Activated CD4-positive, alpha-beta T cell treated with anti-CD3 and anti-CD28 coated beads for 48 hours (primary cell): ENCODE data around the gene PRR19.

Source experiments
- DNase-seq: peaks from one replicate; pipeline ENCODE4 v3.0.0-alpha.2; 2020

The PRR19 gene

GRCh38 chr19:42303101-42303464 lies 1.2 kb downstream of the PRR19 start:
- DNase-seq = no peak

DNA sequence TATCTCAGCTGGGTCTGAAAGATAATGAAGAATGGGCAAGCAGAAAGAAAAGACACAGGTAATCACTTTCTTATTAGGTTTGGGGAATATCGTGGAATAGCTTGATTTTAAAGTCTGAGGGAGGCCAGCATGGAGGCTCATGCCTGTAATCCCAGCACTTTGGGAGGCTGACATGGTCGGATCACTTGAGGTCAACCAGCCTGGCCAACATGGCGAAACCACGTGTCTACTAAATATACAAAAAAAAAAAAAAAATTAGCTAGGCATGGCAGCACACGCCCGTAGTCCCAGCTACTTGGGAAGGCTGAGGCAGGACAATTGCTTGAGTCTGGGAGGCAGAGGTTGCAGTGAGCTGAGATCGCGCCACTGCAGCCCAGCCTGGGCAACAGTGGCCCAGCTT lies 1.9 kb downstream of the PRR19 start:
- no peak for DNase-seq

- DNase-seq = no peak
These were observed 4.7 kb downstream of the PRR19 start for GRCh38 chr19:42306646-42307045.

DNA sequence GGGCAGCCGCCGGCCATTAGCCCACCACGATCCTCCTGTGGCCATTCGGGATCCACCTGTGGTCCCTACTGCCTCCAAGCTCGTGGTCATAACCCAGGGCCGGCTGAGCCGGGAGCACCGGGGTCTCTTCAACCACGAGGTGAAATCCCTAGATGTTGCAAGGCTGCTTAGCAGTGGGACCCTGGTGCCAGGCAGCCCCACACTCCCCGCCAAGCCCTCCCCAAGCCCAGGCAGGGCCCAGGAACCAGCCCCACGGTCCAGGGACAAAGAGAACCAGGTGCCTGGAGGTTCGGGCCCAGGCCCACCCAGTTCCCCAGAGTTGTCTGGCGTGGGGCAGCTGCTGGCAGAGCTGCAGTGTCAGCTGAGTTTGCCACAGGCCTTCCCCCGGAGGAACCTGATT lies 7.8 kb downstream of the PRR19 start:
- no peak for DNase-seq

DNA sequence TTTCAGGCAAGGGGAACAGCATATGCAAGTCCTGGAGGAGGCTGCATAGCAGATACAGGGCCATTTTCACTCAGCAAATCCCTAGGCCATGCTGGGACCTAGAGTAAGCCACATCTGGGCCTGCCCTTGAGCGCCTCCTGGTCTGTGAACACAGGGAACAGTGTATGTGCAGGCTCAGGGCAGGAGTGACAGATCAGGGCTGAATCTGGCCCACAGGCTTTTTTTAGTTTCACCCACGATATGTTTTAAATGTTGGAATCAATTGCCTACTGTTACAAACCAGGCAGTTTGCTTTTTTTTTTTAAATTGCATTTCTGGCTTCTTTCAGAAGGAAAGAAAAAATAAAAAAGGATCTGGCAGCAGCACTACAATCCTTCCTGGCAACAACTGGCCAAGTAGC lies 9.7 kb downstream of the PRR19 start:
- no peak for DNase-seq

DNA sequence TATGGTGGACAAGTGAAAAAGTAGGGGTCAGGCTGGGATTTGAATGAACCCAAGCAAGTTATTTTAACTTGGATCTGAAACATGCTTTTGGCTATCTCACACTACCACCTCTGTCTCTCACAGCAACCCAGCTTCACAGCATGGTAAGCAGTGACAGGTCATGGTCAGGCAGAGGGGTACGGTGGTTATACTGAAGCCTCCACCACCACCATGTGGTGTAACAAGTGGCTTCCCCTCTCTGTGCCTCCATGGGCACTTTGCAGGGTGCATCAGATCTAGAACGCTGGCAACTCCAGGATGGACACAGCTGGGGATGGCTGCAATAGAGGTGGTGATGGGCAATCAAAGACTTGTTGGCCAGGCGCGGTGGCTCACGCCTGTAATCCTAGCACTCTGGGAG lies 10.4 kb downstream of the PRR19 start:
- no peak for DNase-seq

DNA sequence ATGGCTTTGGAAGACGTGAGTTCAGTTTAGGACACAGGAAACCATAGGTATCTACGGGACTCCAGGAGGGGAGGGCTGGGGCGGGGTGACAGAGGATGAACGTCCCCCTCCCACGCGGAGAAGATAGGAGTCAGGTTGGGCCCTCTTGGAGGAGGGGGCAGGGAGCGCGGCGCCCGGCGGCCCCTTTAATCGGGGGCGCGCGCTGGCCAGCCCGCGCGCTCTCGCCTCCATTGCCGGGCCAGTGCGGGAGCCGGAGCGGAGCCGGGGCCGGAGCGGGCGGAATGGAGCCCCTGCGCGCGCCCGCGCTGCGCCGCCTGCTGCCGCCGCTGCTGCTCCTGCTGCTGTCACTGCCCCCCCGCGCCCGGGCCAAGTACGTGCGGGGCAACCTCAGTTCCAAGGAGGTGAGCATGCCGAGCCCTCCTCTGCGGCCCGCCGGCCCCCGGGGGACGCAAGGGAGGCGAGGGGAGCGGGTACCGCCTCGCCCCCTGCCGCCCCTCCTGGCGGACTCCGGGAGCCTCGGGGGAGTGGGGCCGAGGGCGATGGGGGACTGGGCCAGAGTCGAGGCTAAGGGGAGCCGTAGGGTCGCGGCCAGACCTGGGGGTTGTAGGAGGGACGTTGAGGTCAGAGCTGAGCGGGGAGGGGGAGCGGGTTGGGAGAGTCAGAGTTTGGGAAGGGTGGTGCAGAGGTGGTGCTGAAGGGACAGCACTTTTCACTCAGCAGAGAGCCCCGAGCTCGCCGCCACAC lies 11.3 kb downstream of the PRR19 start, which contains the start of gene TMEM145:
Gene TMEM145 (plus strand): TSS at position 214 of the 744 bp plus-strand sequence. CDS start 68 bp downstream, at position 282.
- DNase-seq = peak; percentile 61

DNA sequence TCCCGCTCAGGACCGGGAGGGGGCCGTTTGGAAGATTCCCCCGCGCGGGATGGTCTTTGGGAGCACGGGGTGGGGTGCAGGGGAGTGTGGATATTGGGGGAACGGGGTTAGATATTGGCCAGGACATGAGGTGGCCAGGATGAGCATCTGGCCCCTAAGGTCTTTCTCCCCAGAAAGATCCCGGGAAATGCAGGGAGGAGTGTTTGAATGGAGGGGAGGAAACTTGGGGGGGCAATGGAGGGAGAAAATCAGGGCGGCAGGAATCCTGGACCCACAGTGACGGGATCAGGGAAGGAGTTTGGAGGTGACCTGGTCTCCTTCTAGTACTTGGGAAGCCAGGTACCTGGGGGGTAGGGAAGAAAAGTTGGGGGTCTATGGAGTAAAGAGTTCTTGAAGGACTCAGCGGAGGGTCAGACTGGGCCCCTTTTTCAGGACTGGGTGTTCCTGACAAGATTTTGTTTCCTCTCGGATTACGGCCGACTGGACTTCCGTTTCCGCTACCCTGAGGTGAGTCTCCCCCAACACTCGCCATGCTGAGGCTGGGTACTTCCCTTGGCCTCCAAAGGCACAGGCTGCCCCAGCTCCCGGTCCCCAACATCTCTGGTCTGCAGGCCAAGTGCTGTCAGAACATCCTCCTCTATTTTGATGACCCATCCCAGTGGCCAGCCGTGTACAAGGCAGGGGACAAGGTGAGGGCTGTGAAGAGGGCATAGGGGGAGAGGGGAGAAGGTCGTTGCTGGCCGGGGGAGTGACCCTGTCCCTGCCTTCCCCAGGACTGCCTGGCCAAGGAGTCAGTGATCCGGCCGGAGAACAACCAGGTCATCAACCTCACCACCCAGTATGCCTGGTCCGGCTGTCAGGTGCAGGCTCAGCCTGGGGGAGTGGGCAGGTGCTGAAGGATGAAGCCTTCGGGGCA lies 12.2 kb downstream of the PRR19 start:
- no peak for DNase-seq

DNA sequence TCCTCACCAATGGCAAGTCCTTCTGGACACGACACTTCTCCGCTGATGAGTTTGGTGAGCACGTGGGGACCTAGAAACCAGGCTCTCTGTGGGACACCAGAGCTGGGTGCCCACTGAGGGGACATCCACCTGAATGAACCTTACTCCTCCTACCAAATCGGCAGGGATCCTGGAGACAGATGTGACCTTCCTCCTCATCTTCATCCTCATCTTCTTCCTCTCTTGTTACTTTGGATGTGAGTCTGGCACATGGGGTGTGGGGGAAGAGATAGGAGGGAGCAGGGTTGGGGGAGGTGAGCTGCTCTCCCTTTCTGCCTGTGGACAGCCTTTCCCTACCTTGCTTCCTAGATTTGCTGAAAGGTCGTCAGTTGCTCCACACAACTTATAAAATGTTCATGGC lies 13.1 kb downstream of the PRR19 start:
- no peak for DNase-seq

GRCh38 chr19:42316223-42317211 lies 14.6 kb downstream of the PRR19 start:
- DNase-seq = no peak

GRCh38 chr19:42317535-42317934 lies 15.6 kb downstream of the PRR19 start:
- no peak for DNase-seq

DNA sequence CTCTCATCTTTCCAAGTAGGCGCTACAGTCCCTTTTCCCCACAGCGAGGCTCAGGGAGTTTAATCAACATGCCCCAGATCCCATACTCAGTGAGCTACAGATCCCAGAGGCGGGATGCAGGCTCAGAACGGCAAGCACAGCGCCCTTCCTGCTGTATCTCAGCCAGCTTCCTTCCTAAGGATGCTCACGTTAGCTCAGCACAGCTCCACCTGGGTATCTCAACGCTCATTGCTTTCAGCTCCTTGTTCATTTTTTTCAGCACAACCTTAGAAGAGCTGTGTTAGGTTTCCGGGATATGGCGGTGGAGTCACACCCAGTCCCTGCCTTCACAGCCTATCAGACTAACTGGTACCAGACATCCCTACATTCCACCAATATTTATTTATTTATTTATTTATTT lies 20.4 kb downstream of the PRR19 start:
- no peak for DNase-seq

- DNase-seq = no peak
These were observed 21.5 kb downstream of the PRR19 start for GRCh38 chr19:42323473-42323851.

DNA sequence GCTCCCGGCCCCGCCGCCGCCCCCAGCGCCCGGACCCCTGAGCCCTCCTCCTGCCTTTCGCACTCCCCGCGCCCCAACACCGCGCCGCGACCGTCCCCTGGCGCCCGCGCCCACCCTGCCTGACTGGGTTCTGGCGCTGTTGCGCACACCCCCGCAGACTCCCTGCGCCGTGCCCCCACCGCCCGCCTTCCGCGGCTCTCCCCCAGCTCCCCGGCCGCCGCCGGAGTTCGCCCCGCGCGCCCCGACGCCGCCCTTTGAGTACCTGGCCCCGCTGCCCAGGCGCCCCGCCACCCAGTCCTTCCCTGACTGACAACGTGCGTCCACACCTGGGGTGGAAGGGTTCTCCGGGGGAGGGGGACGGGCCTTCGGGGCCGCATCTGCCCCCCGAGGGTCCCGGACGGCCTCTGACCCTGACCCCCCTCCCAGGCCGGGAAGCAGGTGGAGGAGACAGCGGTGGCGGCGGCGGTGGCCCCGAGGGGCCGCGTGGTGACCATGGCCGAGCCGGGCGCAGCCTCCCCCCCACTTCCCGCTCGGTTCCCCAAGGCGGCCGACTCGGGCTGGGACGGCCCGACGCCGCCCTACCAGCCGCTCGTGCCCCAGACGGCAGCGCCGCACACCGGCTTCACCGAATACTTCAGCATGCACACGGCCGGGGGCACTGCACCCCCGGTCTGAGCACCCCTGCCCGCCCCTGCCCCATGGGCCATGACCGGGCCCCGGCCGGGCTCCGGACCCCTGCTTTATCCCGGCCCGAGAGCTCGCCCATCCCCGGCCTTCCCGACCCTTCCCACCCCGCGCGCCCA lies 22.1 kb downstream of the PRR19 start:
- peak; percentile 41 for DNase-seq

- no peak for DNase-seq
These were observed 22.8 kb downstream of the PRR19 start for GRCh38 chr19:42324655-42325307.

GRCh38 chr19:42325308-42325895 lies 23.5 kb downstream of the PRR19 start, which contains the start of gene MEGF8:
Gene MEGF8 (plus strand): TSS chr19:42325635. CDS start chr19:42326244, 609 bp downstream.
- DNase-seq = peak; percentile 99

GRCh38 chr19:42325896-42326771 lies 24.2 kb downstream of the PRR19 start:
- DNase-seq = peak; percentile 45

DNA sequence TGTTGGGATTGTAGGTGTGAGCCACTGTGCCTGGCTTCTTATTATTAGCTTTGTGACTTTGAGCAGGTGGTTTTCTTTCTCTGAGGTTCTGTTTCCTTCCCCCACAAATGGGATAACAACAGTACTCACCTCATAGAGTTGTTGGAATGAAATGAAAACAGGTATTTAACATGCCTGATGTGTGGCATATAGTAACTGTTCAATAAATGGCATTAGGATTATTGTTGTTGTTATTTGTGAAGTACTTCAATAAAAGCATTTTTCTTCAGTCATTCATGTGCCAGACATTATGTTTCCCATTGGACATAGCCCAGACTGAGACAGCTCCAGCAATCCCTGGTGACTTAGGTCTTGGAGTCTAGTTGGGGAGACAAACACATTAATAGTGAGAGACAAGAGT lies 25.0 kb downstream of the PRR19 start:
- no peak for DNase-seq

- DNase-seq = no peak
These were observed 25.4 kb downstream of the PRR19 start for GRCh38 chr19:42327381-42327780.

- DNase-seq = no peak
These were observed 26.2 kb downstream of the PRR19 start for GRCh38 chr19:42328106-42328505.
